OCI-LY7 (cell line): ENCODE data around the gene PPP1R27. TPM values are rescaled to one million over a fixed set of nuclear protein-coding genes. Genes with fewer than 3 reads are reported as not detected.

Experiments
- BruUV-seq: library from RNA; stranded (reverse); fragments of 400-500 nt; replicated peaks from 2 replicates; lab custom pipeline; 2021; lab: Mats Ljungman, UMichigan
- CTCF ChIA-PET: fragments of 300-600 bp; sonication (Branson Sonifier 250); formaldehyde crosslinking; loops from one replicate; lab custom pipeline; 2022; ENCODE audit warnings: antibody characterized with exemption; ENCODE audit not compliant: unreplicated experiment; lab: Charles Lee
- POLR2A ChIA-PET: fragments of 300-600 bp; sonication (Branson Sonifier 250); formaldehyde crosslinking; loops from one replicate; lab custom pipeline; 2022; ENCODE audit warnings: antibody characterized with exemption; lab: Charles Lee
- DNase-seq: peaks from one replicate; pipeline ENCODE4 v3.0.0-alpha.2; 2015; ENCODE audit warnings: low spot score
- H2AFZ ChIP-seq: fragments of 200-600 bp; sonication (generic), shearing (Covaris generic); 2 replicates; pipeline ENCODE4 v1.6.1; 2014; ENCODE audit warnings: mild to moderate bottlenecking, antibody characterized with exemption, low read length, moderate library complexity
- H3K27ac ChIP-seq: fragments of 200-600 bp; sonication (generic); 2 replicates; pipeline ENCODE4 v1.5.1; 2014; ENCODE audit warnings: mixed run types, low read depth, mild to moderate bottlenecking, moderate library complexity, low read length, inconsistent platforms; ENCODE audit not compliant: poor library complexity, severe bottlenecking
- H3K36me3 ChIP-seq: fragments of 200-600 bp; sonication (generic); 2 replicates; pipeline ENCODE4 v1.6.1; 2014; ENCODE audit warnings: mild to moderate bottlenecking, antibody characterized with exemption, low read length, moderate library complexity, mixed read lengths; ENCODE audit not compliant: insufficient read depth
- H3K4me1 ChIP-seq: fragments of 200-600 bp; sonication (generic); 2 replicates; pipeline ENCODE4 v1.5.1; 2014; ENCODE audit warnings: mild to moderate bottlenecking, low read length; ENCODE audit not compliant: insufficient read depth, poor library complexity, severe bottlenecking
- H3K4me2 ChIP-seq: fragments of 200-600 bp; sonication (generic); 2 replicates; pipeline ENCODE4 v1.6.1; 2014; ENCODE audit warnings: mild to moderate bottlenecking, low read length
- H3K4me3 ChIP-seq: fragments of 200-600 bp; sonication (generic); 2 replicates; pipeline ENCODE4 v1.5.1; 2014; ENCODE audit warnings: mild to moderate bottlenecking, low read depth, low read length; ENCODE audit not compliant: poor library complexity, severe bottlenecking
- H3K79me2 ChIP-seq: fragments of 200-600 bp; sonication (generic); 2 replicates; pipeline ENCODE4 v1.6.1; 2016; ENCODE audit warnings: low read depth, mild to moderate bottlenecking, low read length, moderate library complexity, mixed read lengths; ENCODE audit not compliant: insufficient read depth
- H3K9me2 ChIP-seq: fragments of 200-600 bp; sonication (generic); 2 replicates; pipeline ENCODE4 v1.6.1; 2016; ENCODE audit warnings: mild to moderate bottlenecking, low read length, mixed read lengths; ENCODE audit not compliant: insufficient read depth
- H3K9me3 ChIP-seq: fragments of 200-600 bp; sonication (generic); 2 replicates; pipeline ENCODE4 v1.6.1; 2014; ENCODE audit warnings: mild to moderate bottlenecking, mixed run types, low read length, mixed read lengths
- H4K20me1 ChIP-seq: fragments of 200-600 bp; sonication (generic); 2 replicates; pipeline ENCODE4 v1.6.1; 2014; ENCODE audit warnings: mild to moderate bottlenecking, antibody characterized with exemption, low read length, moderate library complexity, mixed read lengths; ENCODE audit not compliant: insufficient read depth
- EZH2phosphoT487 ChIP-seq: fragments of 200-600 bp; sonication (generic); IDR thresholded peaks from 2 replicates; pipeline ENCODE4 v1.6.1; 2018; ENCODE audit warnings: low read depth, borderline replicate concordance, mild to moderate bottlenecking, mixed run types, antibody characterized with exemption, low read length, moderate library complexity, mixed read lengths
- intact Hi-C: fragments of 100-400 bp; cut with micrococcal nuclease; formaldehyde crosslinking; loops from one replicate; pipeline ENCODE4 v1.10.0; 2022; ENCODE audit not compliant: unreplicated experiment
- total RNA-seq, 2 experiments: library from RNA; depleted of rRNA in 1 of 2; stranded (reverse); fragments of >200 nt in 1 of 2; shearing (Covaris generic) in 1 of 2; gene quantifications; 2 replicates each; pipeline ENCODE4 v1.2.3, GENCODE V29; 2014 to 2022
- TF ChIP-seq, protein P1 (sequence below): fragments of 200-600 bp; sonication (generic); conservative IDR thresholded peaks from 2 replicates; pipeline ENCODE4 v1.5.1; 2014; ENCODE audit warnings: mild to moderate bottlenecking, antibody characterized with exemption, low read length, moderate library complexity, mixed read lengths

PPP1R27 gene
- total RNA-seq, 2 experiments from 2014 or later = not detected

DNA sequence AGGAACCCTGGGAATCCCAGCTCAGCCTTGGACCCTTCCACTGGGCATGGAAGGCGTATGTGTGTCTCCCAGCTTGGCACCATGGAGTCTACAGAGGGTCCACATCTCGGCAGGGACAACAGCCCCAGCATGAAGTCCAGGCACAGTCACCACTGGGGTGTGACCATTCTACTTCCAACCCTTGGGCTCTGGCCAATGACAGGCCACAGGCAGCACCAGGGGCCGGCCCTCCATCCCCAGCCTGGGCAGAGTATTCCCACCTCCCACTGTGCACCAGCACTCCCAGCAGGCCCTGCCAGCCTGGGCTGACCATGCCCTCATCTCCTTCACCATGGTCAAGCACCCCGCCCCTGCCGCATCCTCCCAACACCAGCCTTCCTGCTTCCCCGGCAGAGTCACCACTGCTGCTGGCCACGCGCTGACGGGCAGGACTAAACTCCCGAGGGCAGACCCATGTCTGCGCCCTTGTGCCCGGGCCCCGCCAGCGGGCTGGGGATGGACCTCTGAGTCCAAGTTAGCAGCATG, 9.5 kb upstream of the PPP1R27 start:
- TF ChIP-seq, protein P1, sequence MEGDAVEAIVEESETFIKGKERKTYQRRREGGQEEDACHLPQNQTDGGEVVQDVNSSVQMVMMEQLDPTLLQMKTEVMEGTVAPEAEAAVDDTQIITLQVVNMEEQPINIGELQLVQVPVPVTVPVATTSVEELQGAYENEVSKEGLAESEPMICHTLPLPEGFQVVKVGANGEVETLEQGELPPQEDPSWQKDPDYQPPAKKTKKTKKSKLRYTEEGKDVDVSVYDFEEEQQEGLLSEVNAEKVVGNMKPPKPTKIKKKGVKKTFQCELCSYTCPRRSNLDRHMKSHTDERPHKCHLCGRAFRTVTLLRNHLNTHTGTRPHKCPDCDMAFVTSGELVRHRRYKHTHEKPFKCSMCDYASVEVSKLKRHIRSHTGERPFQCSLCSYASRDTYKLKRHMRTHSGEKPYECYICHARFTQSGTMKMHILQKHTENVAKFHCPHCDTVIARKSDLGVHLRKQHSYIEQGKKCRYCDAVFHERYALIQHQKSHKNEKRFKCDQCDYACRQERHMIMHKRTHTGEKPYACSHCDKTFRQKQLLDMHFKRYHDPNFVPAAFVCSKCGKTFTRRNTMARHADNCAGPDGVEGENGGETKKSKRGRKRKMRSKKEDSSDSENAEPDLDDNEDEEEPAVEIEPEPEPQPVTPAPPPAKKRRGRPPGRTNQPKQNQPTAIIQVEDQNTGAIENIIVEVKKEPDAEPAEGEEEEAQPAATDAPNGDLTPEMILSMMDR = no peak
- no peak for TF ChIP-seq EZH2phosphoT487
- intact Hi-C loops = no loop called here
- H3K79me2 ChIP-seq = no peaks in the 10 kb centered on the region
- no peaks in the 10 kb centered on the region for H3K9me2 ChIP-seq
- CTCF ChIA-PET = interaction anchor here (0.6 kb wide), 1 partner anchor 15 kb away, joined by 3 read pairs; no protein-coding TSS in a partner anchor
- H2AFZ ChIP-seq = no peak overlapping the region
- no peak overlapping the region for H3K27ac ChIP-seq
- H3K4me1 ChIP-seq = no peaks in the 10 kb centered on the region
- no peaks in the 10 kb centered on the region for H3K9me3 ChIP-seq
- BruUV-seq = no TSS peak
- H4K20me1 ChIP-seq = no peaks in the 10 kb centered on the region
- POLR2A ChIA-PET = no interaction called here
- H3K4me2 ChIP-seq = no peak overlapping the region
- H3K4me3 ChIP-seq = no peak overlapping the region
- H3K36me3 ChIP-seq = peaks cover 66% of the 10 kb centered on the region
- DNase-seq = no peak

DNA sequence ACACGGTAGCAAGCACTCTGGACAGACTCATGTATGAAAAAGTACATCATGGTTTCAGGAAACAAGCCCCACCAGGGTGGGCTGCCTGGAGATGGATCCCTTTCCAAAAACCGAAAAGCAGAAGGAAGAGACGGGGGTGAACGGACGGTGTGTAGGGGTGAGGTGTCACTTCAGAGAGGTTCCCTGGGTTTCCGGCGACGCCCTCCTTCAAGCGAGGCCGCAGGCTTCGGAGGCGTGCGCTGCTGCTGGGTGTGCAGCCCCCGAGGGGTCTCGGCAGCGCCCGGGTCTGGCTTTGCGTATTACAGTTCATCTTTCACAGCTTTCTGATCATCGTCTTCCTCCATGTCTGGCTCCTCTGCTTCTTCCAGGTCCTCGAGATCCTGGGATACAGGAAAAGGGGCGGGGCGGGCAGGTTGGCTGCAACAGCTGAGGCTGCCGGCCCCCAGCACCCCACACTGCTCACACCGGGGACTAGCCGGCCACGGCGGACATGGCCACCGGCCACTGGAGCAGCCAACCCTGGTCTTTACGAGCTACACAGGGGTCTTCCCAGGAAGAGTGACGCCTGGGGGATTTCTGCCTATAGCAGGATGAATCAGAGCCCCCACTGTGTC, 9.0 kb upstream of the PPP1R27 start:
- no peaks in the 10 kb centered on the region for H3K9me2 ChIP-seq
- ChIA-PET CTCF (interaction anchor here (0.6 kb wide), 1 partner anchor 14 kb away, joined by 3 read pairs; no protein-coding TSS in a partner anchor), POLR2A (no interaction called here)
- TF ChIP-seq, protein P1 = no peak
- TF ChIP-seq EZH2phosphoT487 = no peak
- intact Hi-C loops = no loop called here
- H2AFZ ChIP-seq = no peak overlapping the region
- H3K4me1 ChIP-seq = no peaks in the 10 kb centered on the region
- H3K79me2 ChIP-seq = no peaks in the 10 kb centered on the region
- no TSS peak for BruUV-seq
- no peaks in the 10 kb centered on the region for H3K9me3 ChIP-seq
- no peak overlapping the region for H3K27ac ChIP-seq
- peaks cover 61% of the 10 kb centered on the region for H3K36me3 ChIP-seq
- DNase-seq = no peak
- no peaks in the 10 kb centered on the region for H4K20me1 ChIP-seq
- H3K4me3 ChIP-seq = no peak overlapping the region
- H3K4me2 ChIP-seq = no peak overlapping the region
